Stimulated activated CD4-positive, alpha-beta T cell treated with anti-CD3 and anti-CD28 coated beads, Interleukin-2, amount 100 ng/mL, for 48 hours (primary cell): ENCODE data around the gene GPR50.

Experiments
- DNase-seq, 2 donors: peaks; one replicate each; pipeline ENCODE4 v3.0.0-alpha.2; 2020

The GPR50 gene

DNA sequence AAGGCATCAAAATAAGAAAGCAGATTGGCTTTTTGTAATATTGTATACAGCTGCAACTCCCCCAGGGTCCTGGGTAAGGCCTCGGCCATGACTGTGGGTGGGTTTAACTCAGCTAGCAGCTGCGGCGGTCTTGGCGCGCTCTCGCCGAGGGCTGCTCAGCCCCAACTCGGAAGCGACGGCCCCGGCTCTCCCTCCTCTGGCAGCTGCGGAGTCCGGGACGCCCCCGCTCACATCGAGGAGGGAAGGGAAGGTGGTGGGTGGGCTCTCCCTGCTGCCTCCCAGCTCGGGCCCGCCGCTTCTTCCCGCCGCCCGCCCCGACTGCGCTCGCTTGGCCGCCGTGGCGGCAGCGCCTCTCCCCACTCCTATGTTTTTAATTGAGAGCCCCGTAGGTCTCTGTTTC, 51.2 kb downstream of the GPR50 start:
- DNase-seq, result no peak

DNA sequence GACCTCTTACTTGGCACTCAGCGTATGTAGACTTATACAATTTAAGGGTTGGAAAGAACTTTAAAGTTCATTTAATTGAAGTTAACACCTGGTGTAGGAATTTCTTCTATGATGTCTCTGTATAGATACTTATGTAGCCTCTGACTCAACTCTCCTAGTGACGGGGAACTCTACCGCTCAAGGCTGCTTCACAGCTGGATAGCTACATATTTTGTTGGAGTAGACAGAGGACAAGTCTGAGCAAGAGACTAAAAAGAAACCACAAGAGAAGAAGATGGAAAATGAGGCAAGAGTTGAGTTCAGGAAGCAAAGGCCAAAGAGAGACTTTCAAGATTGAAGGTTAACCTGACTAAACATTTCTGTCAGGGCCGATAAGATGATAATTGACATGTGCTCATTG, 52.6 kb downstream of the GPR50 start:
- no peak for DNase-seq
